Activated CD4-positive, alpha-beta memory T cell treated with anti-CD3 and anti-CD28 coated beads for 36 hours (primary cell): ENCODE measurements around the gene NIPAL4. TPM values are rescaled to one million over a fixed set of nuclear protein-coding genes. Genes with fewer than 3 reads are reported as not detected.

Source experiments
- CTCF ChIA-PET: fragments of 350-600 bp; sonication (Branson Sonifier 250); formaldehyde crosslinking; loops from one replicate; lab custom pipeline; 2021; ENCODE audit warnings: antibody characterized with exemption, inconsistent platforms; lab: Charles Lee
- POLR2A ChIA-PET: fragments of 350-600 bp; sonication (Branson Sonifier 250); formaldehyde crosslinking; loops from one replicate; lab custom pipeline; 2021; ENCODE audit warnings: antibody characterized with exemption; lab: Charles Lee
- DNase-seq: peaks from one replicate; pipeline ENCODE4 v3.0.0-alpha.2; 2020
- H3K27ac Mint-ChIP-seq: one replicate; pipeline ENCODE4 v1.8.0; 2021; ENCODE audit warnings: mixed read lengths
- H3K27me3 Mint-ChIP-seq: one replicate; pipeline ENCODE4 v1.8.0; 2021; ENCODE audit warnings: mixed read lengths
- H3K36me3 Mint-ChIP-seq: one replicate; pipeline ENCODE4 v1.8.0; 2021; ENCODE audit warnings: mixed read lengths
- H3K4me1 Mint-ChIP-seq: one replicate; pipeline ENCODE4 v1.8.0; 2021; ENCODE audit warnings: low read depth, mixed read lengths
- H3K4me3 Mint-ChIP-seq: one replicate; pipeline ENCODE4 v1.8.0; 2021; ENCODE audit warnings: mild to moderate bottlenecking, mixed read lengths
- H3K9me3 Mint-ChIP-seq: one replicate; pipeline ENCODE4 v1.8.0; 2021; ENCODE audit warnings: mixed read lengths
- intact Hi-C: fragments of 100-400 bp; cut with micrococcal nuclease; formaldehyde crosslinking; loops from one replicate; pipeline ENCODE4 v1.15.1; 2023
- total RNA-seq, 2 experiments: library from RNA; stranded (reverse); gene quantifications; one replicate each; pipeline ENCODE4 v1.2.3, GENCODE V29; 2021

NIPAL4 gene
- total RNA-seq, 2 experiments from 2014 or later: 2.5 to 2.9 TPM

DNA sequence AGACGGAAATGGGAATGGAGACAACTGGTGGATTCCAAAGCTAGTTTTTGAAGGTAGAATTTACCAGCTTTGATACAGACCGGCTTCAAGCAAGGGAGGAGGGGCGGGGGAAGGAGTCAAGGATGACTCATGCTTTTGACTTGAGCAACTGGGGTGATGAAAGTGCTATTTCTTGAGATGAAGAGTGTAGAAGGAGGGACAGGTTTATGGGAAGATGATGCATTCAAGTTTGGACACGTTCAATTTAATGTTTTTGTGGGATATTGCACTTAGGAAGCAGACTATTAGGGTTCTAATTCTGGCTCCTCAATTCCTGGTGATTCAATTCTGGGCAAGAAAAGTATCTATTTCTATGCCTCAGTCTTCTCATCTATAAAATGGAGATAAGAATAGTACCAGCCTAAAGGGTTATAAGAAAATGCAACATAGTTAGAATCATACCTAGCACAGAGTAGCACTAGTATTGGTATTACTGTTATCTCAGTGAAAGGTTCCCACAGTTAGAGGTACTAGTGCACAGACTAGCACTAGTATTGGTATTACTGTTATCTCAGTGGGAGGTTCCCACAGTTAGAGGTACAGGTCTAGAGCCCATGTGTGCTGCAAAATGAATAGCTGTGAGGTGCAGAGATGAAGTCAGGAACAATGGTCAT is 4.6 kb downstream of the NIPAL4 start:
- Mint-ChIP-seq H3K36me3 (peaks cover 6% of the 10 kb centered on the region), H3K4me3 (peak overlapping the region; percentile 2), H3K4me1 (peaks cover 34% of the 10 kb centered on the region), H3K27me3 (peaks cover 15% of the 10 kb centered on the region), H3K9me3 (no peaks in the 10 kb centered on the region), H3K27ac (peak overlapping the region; percentile 90)
- ChIA-PET POLR2A (interaction anchor here (0.7 to 1.2 kb wide), 7 partner anchors 13 to 251 kb away, joined by 3 to 4 read pairs (median 4); no protein-coding TSS in a partner anchor), CTCF (interaction anchor here (0.5 to 8.7 kb wide), 10 partner anchors 12 to 279 kb away, joined by 3 to 83 read pairs (median 4); partner anchors contain the start of gene LSM11)
- intact Hi-C loops: loop anchor here (1.0 to 10.0 kb wide), 12 partner anchors 32 to 540 kb away; partner anchors contain the start of genes MED7 and THG1L
- peak; percentile 86 for DNase-seq

DNA sequence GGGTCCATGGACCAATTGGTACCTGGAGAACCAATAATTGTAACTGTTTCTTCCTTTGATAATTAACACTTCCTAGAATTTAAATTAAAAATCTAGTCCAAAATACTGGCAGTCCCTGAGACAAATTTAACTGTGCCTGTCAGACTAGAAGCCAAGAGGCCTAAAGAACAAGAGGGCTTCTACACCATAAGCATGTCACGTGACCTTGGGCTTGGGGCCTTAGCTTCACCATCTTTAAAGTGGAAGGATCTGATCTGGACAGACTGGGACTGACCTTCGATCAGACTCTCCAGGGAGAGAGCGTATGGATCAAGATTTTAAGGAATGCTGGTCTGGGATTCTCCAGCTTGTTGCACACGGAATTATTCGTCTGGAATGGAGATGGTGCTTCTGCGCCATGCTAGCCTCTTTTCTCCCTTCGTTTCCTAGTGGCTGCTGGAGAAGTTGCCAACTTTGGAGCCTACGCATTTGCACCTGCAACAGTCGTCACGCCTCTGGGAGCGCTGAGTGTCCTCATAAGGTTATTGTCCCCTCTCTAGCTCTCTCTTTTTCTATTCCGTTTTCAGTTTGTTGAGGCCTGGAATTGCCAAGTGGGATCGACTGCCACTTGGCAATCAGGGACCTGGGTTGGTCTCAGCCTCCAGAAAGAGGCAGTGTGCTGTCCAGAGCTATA is 8.4 kb downstream of the NIPAL4 start:
- POLR2A ChIA-PET: no interaction called here
- Mint-ChIP-seq H3K27ac (no peak overlapping the region), H3K36me3 (peaks cover 20% of the 10 kb centered on the region), H3K9me3 (no peaks in the 10 kb centered on the region), H3K27me3 (no peaks in the 10 kb centered on the region), H3K4me1 (peaks cover 23% of the 10 kb centered on the region), H3K4me3 (no peak overlapping the region)
- CTCF ChIA-PET: interaction anchor here (0.6 to 11.6 kb wide), 10 partner anchors 9 to 397 kb away, joined by 3 to 128 read pairs (median 5); no protein-coding TSS in a partner anchor
- DNase-seq: no peak
- intact Hi-C loops: loop anchor here (10.0 kb wide), 1 partner anchor 544 kb away; no protein-coding TSS in a partner anchor

DNA sequence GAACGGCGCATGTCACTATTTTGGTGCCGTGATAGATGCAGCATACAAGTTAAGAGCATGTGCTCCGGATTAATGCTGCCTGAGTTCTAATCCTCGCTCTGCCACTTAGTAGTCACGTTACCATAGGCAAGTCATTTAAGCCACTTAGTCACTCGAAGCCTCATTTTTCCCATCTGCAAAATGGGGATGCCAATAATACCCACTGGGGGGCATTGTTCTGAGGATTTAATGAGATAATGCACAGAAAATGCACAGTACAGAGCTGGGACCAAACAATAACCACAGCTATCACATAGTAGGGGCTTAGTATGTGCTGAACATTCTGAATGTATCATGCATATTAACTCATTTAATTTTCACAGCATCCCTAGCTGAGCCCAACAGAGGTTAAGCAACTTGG is 9.1 kb downstream of the NIPAL4 start:
- intact Hi-C loops: loop anchor here (10.0 kb wide), 1 partner anchor 544 kb away; no protein-coding TSS in a partner anchor
- POLR2A ChIA-PET: no interaction called here
- H3K36me3 Mint-ChIP-seq: peaks cover 16% of the 10 kb centered on the region

DNA sequence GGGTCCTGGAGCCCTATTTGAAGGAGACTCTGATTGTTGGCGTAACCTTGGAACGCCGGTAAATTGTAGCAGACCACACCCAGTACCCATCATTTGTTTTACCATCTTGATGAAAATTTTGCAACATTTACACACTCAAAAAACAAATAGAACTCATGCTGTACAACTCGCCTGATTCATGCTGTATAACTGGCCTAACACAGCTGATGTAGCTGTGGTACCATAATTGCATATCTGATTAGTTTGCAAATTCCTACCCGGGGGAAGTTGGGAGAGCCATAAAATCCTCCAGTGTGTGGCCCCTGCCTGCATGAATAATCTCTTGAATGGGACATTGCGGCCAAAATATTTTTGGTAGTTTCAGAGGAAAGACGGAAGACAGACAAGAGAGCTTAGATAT is 9.7 kb downstream of the NIPAL4 start:
- Mint-ChIP-seq H3K4me3 (no peak overlapping the region), H3K4me1 (peaks cover 11% of the 10 kb centered on the region), H3K36me3 (peaks cover 16% of the 10 kb centered on the region), H3K27ac (no peak overlapping the region), H3K27me3 (no peaks in the 10 kb centered on the region), H3K9me3 (no peaks in the 10 kb centered on the region)
- ChIA-PET POLR2A (no interaction called here), CTCF (interaction anchor here (0.8 to 11.6 kb wide), 17 partner anchors 8 to 249 kb away, joined by 3 to 128 read pairs (median 5); partner anchors contain the start of gene NIPAL4)
- no peak for DNase-seq
- intact Hi-C loops: loop anchor here (10.0 kb wide), 1 partner anchor 545 kb away; no protein-coding TSS in a partner anchor

More for the DNA sequence above, 9.1 kb downstream of the NIPAL4 start:
- CTCF ChIA-PET: interaction anchor here (0.8 to 11.6 kb wide), 14 partner anchors 9 to 250 kb away, joined by 3 to 128 read pairs (median 5); partner anchors contain the start of gene NIPAL4
- Mint-ChIP-seq H3K4me3 (no peak overlapping the region), H3K9me3 (no peaks in the 10 kb centered on the region), H3K27me3 (no peaks in the 10 kb centered on the region), H3K27ac (no peak overlapping the region), H3K4me1 (peaks cover 17% of the 10 kb centered on the region)
- DNase-seq: no peak

DNA sequence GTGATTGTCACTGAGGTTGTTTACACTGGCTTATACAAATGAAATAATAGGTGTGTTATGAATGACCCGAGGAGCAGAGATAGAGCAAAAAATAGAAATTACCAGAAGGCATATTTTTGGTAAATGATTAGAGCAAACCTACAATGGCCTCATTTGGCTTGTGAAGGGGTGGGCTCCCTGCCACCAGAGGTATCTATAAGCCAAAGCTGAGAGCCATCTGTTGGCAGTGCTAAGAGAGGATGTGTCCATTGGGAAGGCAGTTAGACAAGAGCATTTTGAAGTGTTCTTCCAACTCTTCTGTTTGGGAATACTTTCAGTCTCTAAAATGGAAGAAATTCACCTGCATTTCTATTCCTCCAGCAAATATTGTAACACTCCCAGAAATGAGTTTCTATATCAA is 10.6 kb downstream of the NIPAL4 start:
- Mint-ChIP-seq H3K36me3 (peaks cover 24% of the 10 kb centered on the region), H3K27me3 (no peaks in the 10 kb centered on the region), H3K4me3 (no peak overlapping the region), H3K27ac (no peak overlapping the region), H3K9me3 (no peaks in the 10 kb centered on the region), H3K4me1 (peaks cover 1% of the 10 kb centered on the region)
- intact Hi-C loops: no loop called here
- CTCF ChIA-PET: interaction anchor here (0.6 to 11.6 kb wide), 19 partner anchors 9 to 274 kb away, joined by 3 to 128 read pairs (median 6); partner anchors contain the start of genes LSM11 and NIPAL4
- POLR2A ChIA-PET: no interaction called here
- no peak for DNase-seq

DNA sequence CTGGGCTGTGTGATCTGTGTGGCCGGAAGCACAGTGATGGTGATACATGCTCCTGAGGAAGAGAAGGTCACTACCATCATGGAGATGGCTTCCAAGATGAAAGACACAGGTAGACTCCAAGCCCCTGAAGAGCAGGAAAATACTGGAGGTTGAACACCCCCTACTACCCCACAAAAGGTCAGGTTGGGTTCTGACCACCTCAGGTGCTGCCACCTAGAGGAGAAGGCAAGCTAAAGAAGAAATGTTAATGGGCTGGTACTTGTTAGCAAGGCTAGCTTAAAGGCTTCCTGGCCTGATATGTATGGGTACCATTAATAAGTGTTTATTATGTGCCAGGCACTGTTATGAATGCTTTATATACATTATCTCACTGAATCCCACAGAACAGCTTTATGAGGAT is 11.7 kb downstream of the NIPAL4 start:
- peak; percentile 40 for DNase-seq
- H3K9me3 Mint-ChIP-seq: no peaks in the 10 kb centered on the region
- CTCF ChIA-PET: interaction anchor here (0.6 to 11.6 kb wide), 42 partner anchors 8 to 323 kb away, joined by 3 to 128 read pairs (median 5); partner anchors contain the start of genes LSM11 and NIPAL4
- peaks cover 24% of the 10 kb centered on the region for H3K36me3 Mint-ChIP-seq
- POLR2A ChIA-PET: no interaction called here
- no peak overlapping the region for H3K4me3 Mint-ChIP-seq
- H3K27me3 Mint-ChIP-seq: no peaks in the 10 kb centered on the region
- no peaks in the 10 kb centered on the region for H3K4me1 Mint-ChIP-seq
- H3K27ac Mint-ChIP-seq: no peak overlapping the region
- intact Hi-C loops: no loop called here

DNA sequence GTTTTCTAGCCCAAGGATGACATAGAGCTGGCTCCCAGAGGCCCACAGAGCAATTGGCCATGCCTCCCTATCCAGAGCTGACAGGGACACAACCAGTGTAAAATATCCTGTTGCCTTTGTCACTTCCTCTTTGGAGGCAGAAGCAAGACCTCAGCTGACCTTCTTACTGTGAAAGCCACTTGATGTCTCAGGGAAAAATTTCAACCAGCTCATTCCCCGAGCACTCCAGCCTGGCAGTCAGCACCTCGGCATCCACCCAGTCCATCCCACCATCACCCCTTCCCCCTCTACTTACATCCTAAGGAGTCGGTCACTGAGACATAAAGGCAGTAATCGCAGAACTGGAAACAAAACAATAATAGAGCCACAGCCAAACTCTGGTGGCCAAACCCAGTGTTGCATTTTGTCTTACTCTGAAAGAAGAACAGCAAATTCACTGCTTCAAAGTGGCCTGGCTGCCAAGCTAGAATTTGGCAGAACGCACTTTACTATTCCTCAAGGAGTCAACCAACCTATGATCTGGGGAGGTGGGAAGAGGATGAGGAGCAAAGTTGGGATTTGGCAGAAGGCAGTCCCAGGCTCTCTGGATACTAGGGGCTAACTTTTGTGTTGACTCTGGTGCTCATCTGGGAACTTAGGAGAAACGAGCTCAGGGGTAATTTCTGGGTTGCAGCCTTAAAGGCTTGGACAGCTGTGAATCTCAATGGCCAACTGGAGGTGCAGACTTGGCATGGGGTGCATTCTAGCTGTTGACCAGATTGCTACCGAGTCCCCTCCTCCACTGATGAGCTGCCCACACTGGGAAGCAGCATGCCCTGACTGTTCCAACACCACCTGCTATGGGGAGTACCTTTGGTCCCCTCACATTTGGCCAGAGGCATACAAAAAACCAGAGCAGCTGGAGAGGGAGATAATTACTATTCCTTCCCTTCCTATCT is 13.6 kb downstream of the NIPAL4 start:
- ChIA-PET CTCF (interaction anchor here (1.1 to 11.6 kb wide), 5 partner anchors 40 to 269 kb away, joined by 3 to 128 read pairs (median 6); partner anchors contain the start of gene LSM11), POLR2A (interaction anchor here (1.8 kb wide), 1 partner anchor 12 kb away, joined by 4 read pairs; no protein-coding TSS in a partner anchor)
- H3K36me3 Mint-ChIP-seq: peaks cover 35% of the 10 kb centered on the region
- intact Hi-C loops: no loop called here
- H3K27me3 Mint-ChIP-seq: no peaks in the 10 kb centered on the region
- H3K9me3 Mint-ChIP-seq: no peaks in the 10 kb centered on the region
- H3K4me3 Mint-ChIP-seq: no peak overlapping the region
- no peak overlapping the region for H3K27ac Mint-ChIP-seq
- peaks cover 2% of the 10 kb centered on the region for H3K4me1 Mint-ChIP-seq
- DNase-seq: no peak

DNA sequence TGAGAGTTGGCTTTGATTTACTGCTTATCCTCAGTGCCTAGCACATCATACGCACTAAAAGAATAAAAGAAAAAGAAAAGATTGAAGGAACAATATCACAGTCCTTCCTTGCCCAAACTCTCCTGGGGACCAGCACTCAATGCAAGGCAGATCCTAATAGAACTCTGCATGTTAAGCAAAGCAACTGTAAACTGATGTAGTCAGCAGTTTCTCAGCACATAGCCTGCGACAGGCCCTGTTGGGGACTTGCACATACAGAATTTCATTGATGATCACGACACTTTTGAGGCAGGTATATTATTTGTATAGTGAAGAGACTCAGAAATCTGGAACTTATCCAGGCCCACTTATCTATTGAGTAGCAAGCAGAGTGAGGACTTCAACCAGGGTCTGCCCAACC is 15.4 kb downstream of the NIPAL4 start:
- POLR2A ChIA-PET: no interaction called here
- Mint-ChIP-seq H3K36me3 (peaks cover 46% of the 10 kb centered on the region), H3K9me3 (no peaks in the 10 kb centered on the region), H3K27me3 (no peaks in the 10 kb centered on the region), H3K4me3 (no peak overlapping the region), H3K27ac (no peak overlapping the region), H3K4me1 (peaks cover 16% of the 10 kb centered on the region)
- intact Hi-C loops: loop anchor here (5.0 kb wide), 2 partner anchors 133 to 267 kb away; partner anchors contain the start of gene LSM11
- CTCF ChIA-PET: interaction anchor here (1.4 to 11.6 kb wide), 4 partner anchors 16 to 147 kb away, joined by 4 to 128 read pairs (median 12); partner anchors contain the start of gene NIPAL4
- no peak for DNase-seq

DNA sequence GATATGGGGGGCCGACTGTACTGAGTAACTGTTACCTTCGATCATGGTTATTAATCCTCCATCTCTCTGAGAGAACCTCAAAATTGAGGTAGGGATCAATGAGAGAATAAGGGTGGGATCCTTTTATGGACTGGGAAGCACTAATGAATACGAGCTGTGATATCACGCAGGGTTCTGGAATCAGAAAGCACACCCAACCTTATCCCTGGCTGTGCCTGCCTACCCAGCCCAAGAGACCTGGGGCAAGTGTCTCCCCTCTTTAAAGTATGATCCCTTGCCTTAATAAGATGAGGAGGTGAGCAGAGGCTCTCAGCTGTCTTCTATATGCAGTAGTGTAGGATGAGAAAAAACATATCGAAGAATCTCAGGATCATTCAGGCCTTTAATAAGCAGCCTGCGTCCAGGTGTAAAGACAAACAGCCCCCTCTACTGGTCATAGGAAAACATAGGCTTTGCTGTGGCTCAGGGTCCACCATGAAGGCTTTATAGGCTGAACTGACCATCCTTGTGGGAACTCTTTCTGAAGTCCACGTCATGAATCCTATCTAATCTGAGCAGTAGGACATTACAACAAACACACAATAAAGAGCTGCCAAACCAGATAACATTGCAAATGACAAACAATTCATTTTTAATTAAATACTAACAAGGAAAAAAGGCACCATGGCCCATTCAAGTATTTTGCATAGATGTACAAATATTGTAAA is 16.8 kb downstream of the NIPAL4 start:
- peak overlapping the region; percentile 40 for H3K27ac Mint-ChIP-seq
- H3K36me3 Mint-ChIP-seq: peaks cover 54% of the 10 kb centered on the region
- no peak overlapping the region for H3K4me3 Mint-ChIP-seq
- no peaks in the 10 kb centered on the region for H3K9me3 Mint-ChIP-seq
- peaks cover 27% of the 10 kb centered on the region for H3K4me1 Mint-ChIP-seq
- intact Hi-C loops: loop anchor here (1.0 to 5.0 kb wide), 4 partner anchors 46 to 265 kb away; partner anchors contain the start of gene LSM11
- CTCF ChIA-PET: interaction anchor here (0.6 to 11.6 kb wide), 12 partner anchors 9 to 148 kb away, joined by 3 to 128 read pairs (median 4); a partner anchor contains a TSS
- peak; percentile 33 for DNase-seq
- POLR2A ChIA-PET: interaction anchor here (1.6 kb wide), 1 partner anchor 12 kb away, joined by 3 read pairs; no protein-coding TSS in a partner anchor
- H3K27me3 Mint-ChIP-seq: no peaks in the 10 kb centered on the region

DNA sequence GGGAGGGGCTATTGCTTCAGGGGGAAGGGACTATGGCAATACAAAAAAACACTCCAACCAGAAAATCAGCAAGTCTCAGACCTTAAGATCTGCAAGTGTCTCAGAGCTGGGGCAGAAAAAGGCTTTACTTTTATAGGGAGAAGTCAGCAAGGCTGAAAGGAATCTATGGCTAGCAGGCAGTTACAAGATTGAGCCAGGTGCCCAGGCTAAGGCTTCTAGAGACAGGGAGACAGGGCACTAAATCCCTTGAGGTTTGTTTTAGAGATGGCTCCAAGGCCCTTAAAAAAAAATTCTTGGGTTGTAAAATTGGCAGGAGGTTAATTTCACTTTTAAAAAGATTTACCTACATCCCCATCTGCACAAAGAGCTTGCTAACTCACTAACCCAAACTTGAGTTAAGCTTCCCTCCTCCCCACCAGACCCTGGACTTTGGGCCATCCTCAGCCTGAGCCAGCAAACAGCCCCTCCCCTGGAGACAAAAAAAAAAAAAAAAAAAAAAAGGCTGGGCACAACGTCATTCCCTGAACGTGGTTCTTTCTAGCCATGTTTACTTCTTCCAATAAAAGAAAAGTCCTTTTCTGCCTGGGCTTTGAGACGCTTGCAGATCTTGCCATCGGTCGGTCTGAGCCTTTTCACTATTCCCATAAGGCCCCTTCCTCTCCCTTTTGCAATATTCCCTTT is 17.9 kb downstream of the NIPAL4 start:
- Mint-ChIP-seq H3K9me3 (no peaks in the 10 kb centered on the region), H3K4me1 (peaks cover 29% of the 10 kb centered on the region), H3K27ac (peak overlapping the region; percentile 28), H3K4me3 (no peak overlapping the region), H3K36me3 (peaks cover 54% of the 10 kb centered on the region), H3K27me3 (no peaks in the 10 kb centered on the region)
- intact Hi-C loops: loop anchor here (1.0 to 5.0 kb wide), 4 partner anchors 47 to 264 kb away; partner anchors contain the start of gene LSM11
- ChIA-PET CTCF (interaction anchor here (0.6 to 11.6 kb wide), 7 partner anchors 10 to 265 kb away, joined by 3 to 128 read pairs (median 4); partner anchors contain the start of gene LSM11), POLR2A (interaction anchor here (1.6 kb wide), 1 partner anchor 13 kb away, joined by 3 read pairs; no protein-coding TSS in a partner anchor)
- DNase-seq: no peak
